GM06990 (cell line): ENCODE measurements around the gene IRX1.

ENCODE experiments used
- DNase-seq: peaks from one replicate; pipeline ENCODE4 v3.0.0-alpha.2; 2011; ENCODE audit not compliant: insufficient read length; ENCODE audit errors: extremely low read depth
- H3K27me3 ChIP-seq: replicated peaks from 2 replicates; pipeline ENCODE4 v1.6.0; 2011; ENCODE audit warnings: low read length; ENCODE audit not compliant: control insufficient read depth, insufficient read depth
- H3K36me3 ChIP-seq: 2 replicates; pipeline ENCODE4 v1.5.1; 2011; ENCODE audit warnings: low read length; ENCODE audit not compliant: control insufficient read depth, insufficient read depth
- H3K4me3 ChIP-seq: replicated peaks from 2 replicates; pipeline ENCODE4 v1.5.1; 2011; ENCODE audit warnings: low read depth, mild to moderate bottlenecking, control low read depth, low read length
- CTCF ChIP-seq: IDR thresholded peaks from 2 replicates; pipeline ENCODE4 v1.5.1; 2011; ENCODE audit warnings: low read length, control low read depth, mild to moderate bottlenecking, inconsistent platforms; ENCODE audit not compliant: insufficient read depth, poor library complexity, severe bottlenecking

IRX1 gene

GRCh38 chr5:3595006-3595961, at the start of gene IRX1:
Gene IRX1 (plus strand): TSS chr5:3595832. CDS start chr5:3596106, 274 bp downstream.
- Histone ChIP-seq H3K27me3 (no peaks in the 10 kb centered on the region), H3K4me3 (no peak within 1 kb of the TSS), H3K36me3 (no peaks in the 10 kb centered on the region)
- no peak for TF ChIP-seq CTCF
- DNase-seq = no peak

GRCh38 chr5:3546028-3546427, 49.6 kb upstream of the IRX1 start:
- no peak for TF ChIP-seq CTCF
- Histone ChIP-seq H3K4me3 (no peak overlapping the region), H3K27me3 (no peaks in the 10 kb centered on the region), H3K36me3 (no peaks in the 10 kb centered on the region)
- no peak for DNase-seq

- TF ChIP-seq CTCF = no peak
- no peak for DNase-seq
- Histone ChIP-seq H3K27me3 (no peaks in the 10 kb centered on the region), H3K4me3 (no peak overlapping the region), H3K36me3 (no peaks in the 10 kb centered on the region)
Observed at GRCh38 chr5:3564116-3564515, 31.5 kb upstream of the IRX1 start.

- no peak overlapping the region for H3K4me3 ChIP-seq
- no peaks in the 10 kb centered on the region for H3K27me3 ChIP-seq
- no peak for TF ChIP-seq CTCF
- no peaks in the 10 kb centered on the region for H3K36me3 ChIP-seq
- no peak for DNase-seq
Observed at GRCh38 chr5:3564827-3565518, 30.7 kb upstream of the IRX1 start.

- no peak overlapping the region for H3K4me3 ChIP-seq
- no peak for TF ChIP-seq CTCF
- DNase-seq = no peak
- no peaks in the 10 kb centered on the region for H3K36me3 ChIP-seq
- H3K27me3 ChIP-seq = no peaks in the 10 kb centered on the region
Observed at GRCh38 chr5:3584724-3585531, 10.7 kb upstream of the IRX1 start.
